Duodenal mucosa (tissue), 2 donors: Measurements from ENCODE around the gene TYMS.

Experiments used
- H3K27ac ChIP-seq: one replicate; pipeline ENCODE4 v1.7.0; 2013; ENCODE audit warnings: low read depth, low read length
- H3K27me3 ChIP-seq, 2 donors: one replicate each; pipeline ENCODE4 v1.7.0; 2013; ENCODE audit warnings: low read length in 2 of 2, control low read depth in 1 of 2; ENCODE audit not compliant: insufficient read depth in 2 of 2, control insufficient read depth in 1 of 2
- H3K36me3 ChIP-seq, 2 donors: one replicate each; pipeline ENCODE4 v1.7.0; 2013; ENCODE audit warnings: low read length in 2 of 2, control low read depth in 1 of 2; ENCODE audit not compliant: insufficient read depth in 2 of 2, control insufficient read depth in 1 of 2
- H3K4me1 ChIP-seq, 2 donors: one replicate each; pipeline ENCODE4 v1.7.0; 2013; ENCODE audit warnings: low read length in 2 of 2, control low read depth in 1 of 2; ENCODE audit not compliant: insufficient read depth in 2 of 2, control insufficient read depth in 1 of 2
- H3K4me3 ChIP-seq, 2 donors: one replicate each; pipeline ENCODE4 v1.7.0; 2013; ENCODE audit warnings: low read length in 2 of 2, low read depth in 1 of 2
- H3K9ac ChIP-seq, 2 donors: one replicate each; pipeline ENCODE4 v1.7.0; 2013; ENCODE audit warnings: low read length in 2 of 2, low read depth in 1 of 2
- H3K9me3 ChIP-seq, 2 donors: one replicate each; pipeline ENCODE4 v1.7.0; 2013; ENCODE audit warnings: low read length in 2 of 2, control low read depth in 1 of 2; ENCODE audit not compliant: control insufficient read depth in 1 of 2

TYMS gene

GRCh38 chr18:683531-683930, 26.1 kb downstream of the TYMS start:
- Histone ChIP-seq H3K27me3 (no peaks in the 10 kb centered on the region), H3K4me3 (no peak overlapping the region), H3K27ac (no peak overlapping the region), H3K4me1 (peaks cover 8 to 10% of the 10 kb centered on the region in 2 donors), H3K36me3 (peaks cover 13 to 58% of the 10 kb centered on the region in 2 donors), H3K9me3 (no peaks in the 10 kb centered on the region), H3K9ac (no peak overlapping the region)

GRCh38 chr18:685438-685837, 28.0 kb downstream of the TYMS start:
- Histone ChIP-seq H3K27me3 (no peaks in the 10 kb centered on the region), H3K9ac (no peak overlapping the region), H3K36me3 (peaks cover 13 to 57% of the 10 kb centered on the region in 2 donors), H3K4me1 (peaks cover 8 to 10% of the 10 kb centered on the region in 2 donors), H3K4me3 (no peak overlapping the region), H3K27ac (no peak overlapping the region), H3K9me3 (no peaks in the 10 kb centered on the region)

GRCh38 chr18:686339-687111, 29.1 kb downstream of the TYMS start:
- H3K9me3 ChIP-seq: no peaks in the 10 kb centered on the region
- H3K36me3 ChIP-seq: peaks cover 18 to 58% of the 10 kb centered on the region in 2 donors
- no peak overlapping the region for H3K4me3 ChIP-seq
- no peaks in the 10 kb centered on the region for H3K27me3 ChIP-seq
- H3K4me1 ChIP-seq: peaks cover 8 to 10% of the 10 kb centered on the region in 2 donors
- no peak overlapping the region for H3K27ac ChIP-seq
- H3K9ac ChIP-seq: no peak overlapping the region

- no peak overlapping the region for H3K4me3 ChIP-seq
- peaks cover 12 to 57% of the 10 kb centered on the region in 2 donors for H3K36me3 ChIP-seq
- no peak overlapping the region for H3K9ac ChIP-seq
- no peak overlapping the region for H3K27ac ChIP-seq
- H3K9me3 ChIP-seq: no peaks in the 10 kb centered on the region
- H3K27me3 ChIP-seq: no peaks in the 10 kb centered on the region
- H3K4me1 ChIP-seq: peaks cover 2 to 3% of the 10 kb centered on the region in 2 donors
Measured at GRCh38 chr18:688323-688722, 30.9 kb downstream of the TYMS start.

- H3K9ac ChIP-seq: no peak overlapping the region
- no peak overlapping the region for H3K4me3 ChIP-seq
- no peak overlapping the region for H3K27ac ChIP-seq
- no peaks in the 10 kb centered on the region for H3K9me3 ChIP-seq
- no peaks in the 10 kb centered on the region for H3K27me3 ChIP-seq
- peaks cover 15 to 56% of the 10 kb centered on the region in 2 donors for H3K36me3 ChIP-seq
- no peaks in the 10 kb centered on the region for H3K4me1 ChIP-seq
Measured at GRCh38 chr18:692824-693223, 35.4 kb downstream of the TYMS start.

GRCh38 chr18:693466-694187, 36.2 kb downstream of the TYMS start:
- H3K9ac ChIP-seq: no peak overlapping the region
- H3K4me3 ChIP-seq: no peak overlapping the region
- H3K4me1 ChIP-seq: no peaks in the 10 kb centered on the region
- no peak overlapping the region for H3K27ac ChIP-seq
- no peaks in the 10 kb centered on the region for H3K27me3 ChIP-seq
- H3K36me3 ChIP-seq: peaks cover 15 to 50% of the 10 kb centered on the region in 2 donors
- H3K9me3 ChIP-seq: no peaks in the 10 kb centered on the region

GRCh38 chr18:697012-697411, 39.6 kb downstream of the TYMS start:
- Histone ChIP-seq H3K36me3 (peaks cover 10 to 33% of the 10 kb centered on the region in 2 donors), H3K27ac (no peak overlapping the region)

GRCh38 chr18:697800-698199, 40.3 kb downstream of the TYMS start:
- H3K9me3 ChIP-seq: no peaks in the 10 kb centered on the region
- H3K4me1 ChIP-seq: peaks cover 0 to under 1% of the 10 kb centered on the region in 2 donors
- peaks cover 10 to 30% of the 10 kb centered on the region in 2 donors for H3K36me3 ChIP-seq
- H3K27me3 ChIP-seq: no peaks in the 10 kb centered on the region
- no peak overlapping the region for H3K4me3 ChIP-seq
- H3K27ac ChIP-seq: no peak overlapping the region
- no peak overlapping the region for H3K9ac ChIP-seq

More at GRCh38 chr18:697012-697411, 39.6 kb downstream of the TYMS start:
- Histone ChIP-seq H3K4me3 (no peak overlapping the region), H3K9ac (no peak overlapping the region), H3K27me3 (no peaks in the 10 kb centered on the region), H3K4me1 (no peaks in the 10 kb centered on the region), H3K9me3 (no peaks in the 10 kb centered on the region)

- no peaks in the 10 kb centered on the region for H3K27me3 ChIP-seq
- peaks cover 4 to 9% of the 10 kb centered on the region in 2 donors for H3K4me1 ChIP-seq
- H3K36me3 ChIP-seq: peaks cover 4 to 30% of the 10 kb centered on the region in 2 donors
- H3K9me3 ChIP-seq: no peaks in the 10 kb centered on the region
- no peak overlapping the region for H3K4me3 ChIP-seq
- H3K9ac ChIP-seq: no peak overlapping the region
- H3K27ac ChIP-seq: no peak overlapping the region
Measured at GRCh38 chr18:703213-703967, 45.9 kb downstream of the TYMS start.

GRCh38 chr18:706405-706804, 49.0 kb downstream of the TYMS start:
- no peak overlapping the region for H3K9ac ChIP-seq
- peaks cover 17 to 26% of the 10 kb centered on the region in 2 donors for H3K4me1 ChIP-seq
- H3K27ac ChIP-seq: no peak overlapping the region
- peaks cover 7 to 25% of the 10 kb centered on the region in 2 donors for H3K36me3 ChIP-seq
- H3K4me3 ChIP-seq: no peak overlapping the region
- no peaks in the 10 kb centered on the region for H3K9me3 ChIP-seq
- no peaks in the 10 kb centered on the region for H3K27me3 ChIP-seq
